ENCODE data around the gene CCL2.

The CCL2 gene

DNA sequence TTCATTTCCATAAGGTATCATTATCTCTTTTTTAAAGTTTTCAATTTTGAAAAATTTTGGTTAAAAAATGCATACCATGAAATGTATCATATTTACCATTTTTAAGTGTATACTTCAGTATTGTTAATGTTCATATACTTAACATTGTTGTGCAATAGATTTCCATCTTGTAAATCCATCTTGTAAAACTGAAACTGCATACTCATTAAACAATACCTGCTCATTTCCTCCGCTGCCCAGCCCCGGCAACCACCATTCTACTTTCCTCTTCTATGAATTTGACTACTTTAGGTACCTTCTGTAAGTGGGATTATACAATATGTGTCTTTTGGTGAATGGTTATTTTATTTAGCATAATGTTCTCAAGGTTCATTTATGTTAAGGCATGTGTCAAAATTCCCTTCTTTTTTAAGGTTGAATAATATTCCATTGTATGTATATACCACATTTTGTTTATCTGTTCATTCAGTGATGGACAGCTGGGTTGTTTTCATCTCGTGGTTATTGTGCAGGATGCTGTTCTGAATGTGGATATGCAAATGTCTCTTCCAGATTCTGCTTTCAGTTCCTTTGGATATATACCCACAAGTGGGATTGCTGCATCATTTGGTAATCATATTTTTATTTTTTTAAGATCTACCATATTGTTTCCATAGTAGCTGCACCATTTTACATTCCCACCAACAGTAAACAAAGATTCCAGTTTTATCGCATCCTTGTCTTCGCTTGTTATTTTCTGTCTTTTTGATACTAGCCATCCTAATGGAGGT is 6.7 kb downstream of the CCL2 start:
- no peak for TF ChIP-seq TAF1 (IDR thresholded peaks at IDR 0.05; ENCODE audit: borderline replicate concordance, insufficient read depth, low read length)
- no peak for TF ChIP-seq FOXP2 (optimal IDR thresholded peaks at IDR 0.05; ENCODE audit: borderline replicate concordance, extremely low read depth, extremely low read length, insufficient read depth)
- TF ChIP-seq POLR2AphosphoS5 (IDR thresholded peaks at IDR 0.05; ENCODE audit: low read depth, low read length) = no peak
- TF ChIP-seq SIN3A (IDR thresholded peaks at IDR 0.05; ENCODE audit: borderline replicate concordance, insufficient read depth, low read length) = no peak
- TF ChIP-seq, protein P1, sequence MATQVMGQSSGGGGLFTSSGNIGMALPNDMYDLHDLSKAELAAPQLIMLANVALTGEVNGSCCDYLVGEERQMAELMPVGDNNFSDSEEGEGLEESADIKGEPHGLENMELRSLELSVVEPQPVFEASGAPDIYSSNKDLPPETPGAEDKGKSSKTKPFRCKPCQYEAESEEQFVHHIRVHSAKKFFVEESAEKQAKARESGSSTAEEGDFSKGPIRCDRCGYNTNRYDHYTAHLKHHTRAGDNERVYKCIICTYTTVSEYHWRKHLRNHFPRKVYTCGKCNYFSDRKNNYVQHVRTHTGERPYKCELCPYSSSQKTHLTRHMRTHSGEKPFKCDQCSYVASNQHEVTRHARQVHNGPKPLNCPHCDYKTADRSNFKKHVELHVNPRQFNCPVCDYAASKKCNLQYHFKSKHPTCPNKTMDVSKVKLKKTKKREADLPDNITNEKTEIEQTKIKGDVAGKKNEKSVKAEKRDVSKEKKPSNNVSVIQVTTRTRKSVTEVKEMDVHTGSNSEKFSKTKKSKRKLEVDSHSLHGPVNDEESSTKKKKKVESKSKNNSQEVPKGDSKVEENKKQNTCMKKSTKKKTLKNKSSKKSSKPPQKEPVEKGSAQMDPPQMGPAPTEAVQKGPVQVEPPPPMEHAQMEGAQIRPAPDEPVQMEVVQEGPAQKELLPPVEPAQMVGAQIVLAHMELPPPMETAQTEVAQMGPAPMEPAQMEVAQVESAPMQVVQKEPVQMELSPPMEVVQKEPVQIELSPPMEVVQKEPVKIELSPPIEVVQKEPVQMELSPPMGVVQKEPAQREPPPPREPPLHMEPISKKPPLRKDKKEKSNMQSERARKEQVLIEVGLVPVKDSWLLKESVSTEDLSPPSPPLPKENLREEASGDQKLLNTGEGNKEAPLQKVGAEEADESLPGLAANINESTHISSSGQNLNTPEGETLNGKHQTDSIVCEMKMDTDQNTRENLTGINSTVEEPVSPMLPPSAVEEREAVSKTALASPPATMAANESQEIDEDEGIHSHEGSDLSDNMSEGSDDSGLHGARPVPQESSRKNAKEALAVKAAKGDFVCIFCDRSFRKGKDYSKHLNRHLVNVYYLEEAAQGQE (IDR thresholded peaks at IDR 0.05; ENCODE audit: insufficient read depth in 1 of 2, low read depth in 2 of 2, low read length in 2 of 2) = no peak

DNA sequence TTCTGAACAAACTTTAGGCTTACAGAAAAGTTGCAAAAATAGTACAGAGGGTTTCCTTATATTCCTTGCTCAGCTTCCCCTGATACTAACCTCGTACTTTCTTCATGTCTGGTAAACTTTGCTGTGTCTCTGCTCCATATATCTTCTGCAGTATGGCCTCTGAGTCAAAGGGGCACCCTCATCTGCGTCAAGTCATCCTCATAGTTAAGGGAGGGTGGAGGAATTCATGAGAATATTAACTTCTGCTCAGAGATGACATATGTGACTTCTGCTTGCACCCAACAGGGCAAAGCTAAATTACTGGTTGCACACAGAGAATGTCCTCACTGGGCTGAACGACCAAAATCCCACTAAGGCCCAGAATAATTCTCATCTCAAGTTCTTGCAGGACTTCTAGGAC is 10.6 kb downstream of the CCL2 start:
- no peak for TF ChIP-seq TAF1 (IDR thresholded peaks at IDR 0.05; ENCODE audit: borderline replicate concordance, insufficient read depth, low read length)
- no peak for TF ChIP-seq POLR2AphosphoS5 (IDR thresholded peaks at IDR 0.05; ENCODE audit: low read depth, low read length)
- TF ChIP-seq FOXP2 (optimal IDR thresholded peaks at IDR 0.05; ENCODE audit: borderline replicate concordance, extremely low read depth, extremely low read length, insufficient read depth) = no peak
- no peak for TF ChIP-seq SIN3A (IDR thresholded peaks at IDR 0.05; ENCODE audit: borderline replicate concordance, insufficient read depth, low read length)
- TF ChIP-seq, protein P1 (IDR thresholded peaks at IDR 0.05; ENCODE audit: insufficient read depth in 1 of 2, low read depth in 2 of 2, low read length in 2 of 2) = no peak

DNA sequence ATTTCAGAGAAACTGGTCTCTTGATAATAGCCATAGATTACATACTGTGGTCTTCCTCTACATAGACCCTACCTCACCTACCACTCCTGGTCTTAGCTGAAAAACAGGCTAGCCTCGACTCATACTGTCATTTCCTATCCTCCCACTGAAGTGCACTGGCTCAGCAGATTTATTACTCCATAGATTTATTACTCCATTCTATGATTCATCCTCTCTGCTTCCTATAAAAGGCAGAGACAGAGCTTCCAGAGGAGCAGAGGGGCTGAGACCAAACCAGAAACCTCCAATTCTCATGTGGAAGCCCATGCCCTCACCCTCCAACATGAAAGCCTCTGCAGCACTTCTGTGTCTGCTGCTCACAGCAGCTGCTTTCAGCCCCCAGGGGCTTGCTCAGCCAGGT is 14.9 kb downstream of the CCL2 start, which contains the start of gene CCL7:
CCL7 (plus strand) TSS at position 253 of the 400 bp plus-strand sequence; CDS start at position 323, 70 bp downstream.
- TF ChIP-seq FOXP2 (optimal IDR thresholded peaks at IDR 0.05; ENCODE audit: borderline replicate concordance, extremely low read depth, extremely low read length, insufficient read depth) (no peak), POLR2AphosphoS5 (IDR thresholded peaks at IDR 0.05; ENCODE audit: low read depth, low read length) (no peak)

DNA sequence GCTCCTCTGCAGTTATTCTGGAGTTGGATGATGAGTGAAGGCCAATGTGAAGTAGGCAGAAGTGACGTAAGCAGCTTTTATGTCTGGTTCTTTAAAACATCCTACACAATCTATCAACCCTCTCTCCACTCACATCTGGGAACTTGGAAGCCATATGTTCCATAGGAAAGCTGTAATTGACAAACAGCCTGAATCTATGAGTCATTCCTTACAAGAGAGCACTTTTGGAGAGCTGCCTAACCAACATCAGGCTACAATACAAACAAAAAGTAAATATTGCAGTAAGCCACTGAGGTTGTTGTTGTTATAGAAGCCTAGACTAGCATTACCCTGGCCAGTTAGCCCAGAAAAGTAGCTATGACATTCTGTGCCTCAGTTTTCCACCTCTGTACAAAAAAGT is 20.8 kb downstream of the CCL2 start:
- TF ChIP-seq SIN3A (IDR thresholded peaks at IDR 0.05; ENCODE audit: borderline replicate concordance, insufficient read depth, low read length) (peak; percentile 69; the same call in 1 of the 2 replicates), TAF1 (IDR thresholded peaks at IDR 0.05; ENCODE audit: borderline replicate concordance, insufficient read depth, low read length) (no peak)

DNA sequence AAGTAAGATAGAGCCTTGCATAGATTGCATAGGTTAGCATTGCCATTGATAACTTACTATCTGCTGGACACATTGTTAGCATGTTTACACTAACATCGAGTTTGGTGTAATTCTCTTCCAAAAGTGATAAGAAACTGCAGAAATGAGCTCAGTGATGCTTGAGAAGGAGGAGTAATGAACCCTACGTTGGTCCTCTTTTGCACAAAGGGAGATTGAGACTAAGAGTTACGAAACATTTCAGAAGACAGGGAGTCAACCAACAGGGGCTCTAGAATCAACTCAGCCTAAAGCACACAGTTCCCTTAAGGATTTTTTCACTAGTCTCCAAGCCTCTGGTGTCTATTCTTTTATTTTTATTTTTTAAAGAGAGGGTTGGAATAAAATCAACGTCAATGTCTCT is 21.7 kb downstream of the CCL2 start:
- TF ChIP-seq FOXP2 (optimal IDR thresholded peaks at IDR 0.05; ENCODE audit: borderline replicate concordance, extremely low read depth, extremely low read length, insufficient read depth) (no peak), SIN3A (IDR thresholded peaks at IDR 0.05; ENCODE audit: borderline replicate concordance, insufficient read depth, low read length) (no peak)
- TF ChIP-seq, protein P1 (IDR thresholded peaks at IDR 0.05; ENCODE audit: insufficient read depth in 1 of 2, low read depth in 2 of 2, low read length in 2 of 2) = no peak

DNA sequence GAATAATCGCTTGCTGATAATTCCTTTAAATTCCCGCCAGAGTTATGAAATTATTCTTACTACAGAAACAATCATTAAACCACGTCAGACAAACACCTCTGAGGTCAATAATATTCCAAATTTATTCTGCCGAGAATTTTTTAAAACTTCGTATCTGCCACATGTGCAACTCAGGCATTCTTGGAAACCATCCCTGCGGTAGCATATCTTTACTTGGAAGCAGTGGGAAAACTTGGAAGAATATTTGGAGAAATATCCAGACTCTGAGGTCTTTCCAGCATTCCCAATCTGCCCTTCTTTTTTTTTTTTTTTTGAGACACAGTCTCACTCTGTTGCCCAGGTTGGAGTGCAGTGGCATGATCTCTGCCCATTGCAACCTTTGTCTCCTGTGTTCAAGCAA is 28.5 kb downstream of the CCL2 start:
- TF ChIP-seq, protein P1 (IDR thresholded peaks at IDR 0.05; ENCODE audit: insufficient read depth in 1 of 2, low read depth in 2 of 2, low read length in 2 of 2) = no peak
- TF ChIP-seq TAF1 (IDR thresholded peaks at IDR 0.05; ENCODE audit: borderline replicate concordance, insufficient read depth, low read length) (no peak), SIN3A (IDR thresholded peaks at IDR 0.05; ENCODE audit: borderline replicate concordance, insufficient read depth, low read length) (no peak), POLR2AphosphoS5 (IDR thresholded peaks at IDR 0.05; ENCODE audit: low read depth, low read length) (no peak), FOXP2 (optimal IDR thresholded peaks at IDR 0.05; ENCODE audit: borderline replicate concordance, extremely low read depth, extremely low read length, insufficient read depth) (no peak)
